GM21619 (cell line): ENCODE data around the gene TEX11.
"Not testable (repeated sequence)": the region's sequence is repeated elsewhere in the genome, so short reads cannot be mapped to it uniquely, and the experiment has no call there.

Experiments used
- ATAC-seq: cut with Tn5 transposase; IDR thresholded peaks from one replicate; pipeline ENCODE4 v1.9.1; 2021; ENCODE audit not compliant: unreplicated experiment

TEX11 gene

DNA sequence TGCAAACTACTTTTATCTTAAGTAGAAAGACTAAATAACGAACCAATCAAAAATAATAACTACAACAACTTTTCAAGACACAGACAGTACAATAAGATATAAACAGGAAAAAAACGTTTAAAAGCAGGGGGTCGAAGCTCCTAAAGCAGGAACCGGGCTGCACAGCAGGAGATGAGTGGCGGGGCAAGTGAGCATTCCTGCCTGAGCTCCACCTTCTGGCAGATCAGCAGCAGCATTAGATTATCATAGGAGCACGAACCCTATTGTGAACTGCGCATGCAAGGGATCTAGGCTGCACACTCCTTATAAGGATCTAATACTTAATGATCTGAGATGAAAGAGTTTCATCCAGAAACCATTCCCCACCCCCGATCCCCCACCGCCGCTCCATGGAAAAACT is 146.2 kb downstream of the TEX11 start:
- no peak for ATAC-seq

DNA sequence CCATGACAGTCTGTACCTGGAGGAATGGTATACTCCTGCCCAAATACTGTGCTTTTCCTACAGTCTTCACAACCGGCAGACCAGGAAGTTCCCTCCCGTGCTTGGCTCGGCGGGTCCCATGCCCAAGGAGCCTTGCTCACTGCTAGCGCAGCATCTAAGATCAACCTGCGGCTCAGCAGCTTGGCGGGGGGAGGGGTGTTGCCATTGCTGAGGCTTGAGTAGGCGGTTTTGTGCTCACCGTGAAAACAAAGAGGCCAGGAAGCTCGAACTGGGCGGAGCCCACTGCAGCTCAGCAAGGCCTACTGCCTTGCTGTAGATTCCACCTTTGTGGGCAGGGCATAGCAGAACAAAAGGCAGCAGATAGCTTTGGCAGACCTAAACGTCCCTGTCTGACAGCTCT is 152.7 kb downstream of the TEX11 start:
- ATAC-seq, result no peak

DNA sequence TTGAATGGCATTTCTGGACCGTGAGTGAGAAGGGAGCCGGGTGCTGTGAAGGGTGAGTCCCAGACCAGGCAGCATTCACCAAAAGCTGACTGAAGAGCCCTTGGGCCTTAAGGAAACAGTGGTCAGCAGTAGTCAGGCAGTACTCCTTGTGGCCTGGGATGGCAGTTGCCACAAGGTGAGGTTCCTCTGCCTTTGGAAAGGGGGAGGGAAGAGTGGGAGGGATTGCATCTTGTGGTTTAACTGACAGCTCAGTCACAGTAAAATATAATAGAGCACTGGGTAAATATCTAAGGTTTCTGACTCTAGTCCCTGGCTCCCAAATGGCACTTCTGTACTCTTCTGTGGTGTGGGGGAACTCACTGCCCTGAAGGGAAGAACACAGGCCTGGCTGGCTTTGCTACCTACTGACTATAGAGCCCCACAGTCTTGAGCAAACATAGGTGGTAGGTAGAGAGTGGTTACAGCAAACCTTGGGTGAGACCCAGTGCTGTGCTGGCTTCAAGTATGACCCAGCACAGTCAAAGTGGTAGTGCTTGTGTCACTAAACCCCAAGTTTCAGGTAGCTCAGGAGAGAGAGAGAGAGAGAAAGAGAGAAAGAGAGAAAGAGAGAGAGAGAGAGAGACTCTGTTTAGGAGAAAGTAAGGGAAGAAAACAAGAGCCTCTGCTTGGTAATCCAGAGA is 154.2 kb downstream of the TEX11 start:
- no peak for ATAC-seq

DNA sequence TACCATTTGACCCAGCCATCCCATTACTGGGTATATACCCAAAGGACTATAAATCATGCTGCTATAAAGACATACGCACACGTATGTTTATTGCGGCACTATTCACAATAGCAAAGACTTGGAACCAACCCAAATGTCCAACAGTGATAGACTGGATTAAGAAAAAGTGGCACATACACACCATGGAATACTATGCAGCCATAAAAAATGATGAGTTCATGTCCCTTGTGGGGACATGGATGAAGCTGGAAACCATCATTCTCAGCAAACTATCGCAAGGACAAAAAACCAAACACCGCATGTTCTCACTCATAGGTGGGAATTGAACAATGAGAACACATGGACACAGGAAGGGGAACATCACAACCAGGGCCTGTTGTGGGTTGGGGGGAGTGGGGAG is 174.7 kb downstream of the TEX11 start:
- ATAC-seq, result not testable (repeated sequence)

DNA sequence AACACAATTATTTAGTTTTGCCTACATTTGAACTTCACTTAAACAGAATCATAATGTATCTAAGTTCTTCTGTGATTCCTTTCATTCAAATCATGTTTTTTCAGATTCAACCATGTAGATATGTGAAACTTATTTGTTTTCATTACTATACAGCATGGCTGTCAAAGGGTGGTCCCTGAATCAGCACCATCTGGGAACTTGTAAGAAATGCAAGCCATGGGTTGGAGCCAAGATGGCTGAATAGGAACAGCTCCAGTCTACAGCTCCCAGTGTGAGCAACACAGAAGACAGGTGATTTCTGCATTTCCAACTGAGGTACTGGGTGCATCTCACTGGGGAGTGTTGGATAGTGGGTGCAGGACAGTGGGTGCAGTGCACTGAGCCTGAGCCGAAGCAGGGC is 180.6 kb downstream of the TEX11 start:
- ATAC-seq, result not testable (repeated sequence)

DNA sequence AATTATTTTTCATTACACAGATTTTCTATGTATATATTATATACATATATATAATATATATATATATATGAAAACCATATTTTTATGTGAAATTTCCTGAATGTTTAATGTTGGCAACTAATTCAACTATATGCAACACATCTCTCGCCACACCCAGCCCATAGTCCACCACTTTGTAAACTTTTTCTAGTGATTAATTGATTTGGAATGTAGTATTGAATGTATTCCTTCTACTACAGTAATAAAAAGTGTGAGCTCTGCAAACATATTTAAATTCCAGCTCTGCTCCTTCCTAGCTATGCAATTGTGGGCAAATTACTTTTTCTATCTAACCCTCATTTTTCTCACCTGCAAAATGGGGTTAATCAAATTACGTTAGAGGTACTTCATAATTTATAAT is 187.8 kb downstream of the TEX11 start:
- ATAC-seq, result no peak

DNA sequence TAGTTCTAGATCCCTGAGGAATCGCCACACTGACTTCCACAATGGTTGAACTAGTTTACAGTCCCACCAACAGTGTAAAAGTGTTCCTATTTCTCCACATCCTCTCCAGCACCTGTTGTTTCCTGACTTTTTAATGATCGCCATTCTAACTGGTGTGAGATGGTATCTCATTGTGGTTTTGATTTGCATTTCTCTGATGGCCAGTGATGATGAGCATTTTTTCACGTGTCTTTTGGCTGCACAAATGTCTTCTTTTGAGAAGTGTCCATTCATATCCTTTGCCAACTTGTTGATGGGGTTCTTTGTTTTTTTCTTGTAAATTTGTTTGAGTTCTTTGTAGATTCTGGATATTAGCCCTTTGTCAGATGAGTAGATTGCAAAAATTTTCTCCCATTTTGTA is 197.2 kb downstream of the TEX11 start:
- ATAC-seq, result not testable (repeated sequence)

DNA sequence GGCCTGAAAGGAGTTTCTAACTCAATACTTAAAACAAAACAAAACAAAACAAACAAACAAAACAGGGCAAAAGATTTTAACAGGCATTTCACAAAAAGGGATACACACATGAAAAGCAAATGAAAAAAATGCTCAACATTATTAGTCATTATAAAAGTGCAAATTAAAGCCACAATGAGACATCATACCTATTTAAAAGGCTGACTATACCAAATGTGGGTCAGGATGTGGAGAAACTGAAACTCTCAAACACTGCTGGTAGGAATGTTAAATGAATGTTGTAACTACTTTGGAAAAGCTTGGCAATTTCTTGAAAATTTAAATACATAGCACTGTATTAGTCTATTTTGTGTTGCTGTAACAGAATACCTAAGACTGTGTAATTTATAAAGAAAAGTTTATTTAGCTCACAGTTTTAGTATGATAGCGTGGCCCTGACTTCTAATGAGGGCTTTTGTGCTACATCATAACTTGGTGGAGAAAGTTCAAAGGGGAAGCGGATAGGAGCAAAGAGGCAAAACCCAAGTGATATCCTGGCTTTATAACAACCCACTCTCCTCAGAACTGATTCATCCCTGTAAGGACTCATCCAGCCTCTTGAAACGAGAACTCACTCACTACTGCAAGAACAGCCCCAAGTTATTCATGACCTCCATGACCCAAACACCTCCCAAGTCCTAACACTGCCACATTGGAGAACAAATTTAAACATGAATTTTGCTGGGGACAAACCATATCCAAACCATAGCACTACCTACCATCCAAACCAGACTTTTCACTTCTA is 214.0 kb downstream of the TEX11 start:
- ATAC-seq, result no peak

DNA sequence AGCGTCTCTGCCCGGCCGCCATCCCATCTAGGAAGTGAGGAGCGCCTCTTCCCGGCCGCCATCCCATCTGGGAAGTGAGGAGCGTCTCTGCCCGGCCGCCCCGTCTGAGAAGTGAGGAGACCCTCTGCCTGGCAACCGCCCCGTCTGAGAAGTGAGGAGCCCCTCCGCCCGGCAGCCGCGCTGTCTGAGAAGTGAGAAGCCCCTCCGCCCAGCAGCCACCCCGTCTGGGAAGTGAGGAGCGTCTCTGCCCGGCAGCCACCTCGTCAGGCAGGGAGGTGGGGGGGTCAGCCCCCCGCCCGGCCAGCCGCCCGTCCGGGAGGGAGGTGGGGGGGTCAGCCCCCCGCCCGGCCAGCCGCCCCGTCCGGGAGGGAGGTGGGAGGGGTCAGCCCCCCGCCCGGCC is 229.1 kb downstream of the TEX11 start:
- not testable (repeated sequence) for ATAC-seq

DNA sequence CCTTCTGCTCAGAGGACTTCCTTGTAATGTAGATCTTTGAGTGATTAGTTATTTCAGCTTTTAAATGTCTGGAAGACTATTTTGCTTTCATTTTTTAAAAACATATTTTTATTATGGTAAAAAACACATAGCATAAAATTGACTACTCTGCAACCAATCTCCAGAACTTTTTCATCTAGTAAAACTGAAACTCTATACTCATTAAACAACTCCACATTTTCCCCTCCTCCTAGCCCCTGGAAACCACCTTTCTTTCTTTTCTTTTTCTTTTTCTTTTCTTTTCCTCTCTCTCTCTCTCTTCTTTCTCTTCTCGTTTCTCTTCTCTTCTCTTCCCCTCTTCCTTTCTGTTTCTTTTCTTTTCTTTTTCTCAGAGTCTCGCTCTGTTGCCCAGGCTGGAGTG is 233.2 kb downstream of the TEX11 start:
- ATAC-seq, result no peak

DNA sequence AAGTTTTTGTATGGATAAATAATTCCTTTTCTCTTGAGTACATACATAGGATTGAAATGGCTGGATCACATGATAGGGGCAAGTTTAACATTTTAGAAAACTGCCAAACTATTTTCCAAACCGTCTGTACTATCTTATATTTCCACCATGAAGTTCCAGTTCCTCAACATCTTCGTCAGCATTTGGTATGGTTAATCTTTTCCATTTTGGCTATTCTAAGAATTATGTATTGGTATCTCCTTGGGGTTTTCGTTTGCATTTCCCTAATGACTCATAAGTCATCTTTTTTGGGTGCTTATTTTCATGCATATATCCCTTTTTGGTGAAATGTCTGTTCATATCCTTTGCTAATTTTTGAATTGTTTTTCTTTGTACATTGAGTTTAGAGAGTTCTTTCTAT is 236.2 kb downstream of the TEX11 start:
- no peak for ATAC-seq

DNA sequence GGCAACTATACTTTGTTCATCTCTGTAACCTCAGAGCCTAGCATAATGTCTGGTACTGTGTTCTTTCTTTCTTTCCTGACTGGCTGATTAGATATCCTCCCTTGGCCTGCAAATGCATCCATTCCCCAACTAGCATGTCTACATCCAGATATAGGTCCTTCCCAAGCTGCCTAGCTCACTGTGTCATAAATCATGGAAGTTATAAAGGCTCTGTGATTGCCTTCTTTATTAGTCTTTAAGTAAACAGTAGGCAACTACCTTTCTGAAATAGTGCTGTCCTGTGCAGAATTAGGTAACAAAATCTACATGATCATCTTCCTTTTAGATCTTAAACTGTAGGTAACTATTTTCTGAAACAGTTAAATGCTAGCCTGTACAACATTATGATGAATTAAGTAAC is 239.4 kb downstream of the TEX11 start:
- no peak for ATAC-seq

DNA sequence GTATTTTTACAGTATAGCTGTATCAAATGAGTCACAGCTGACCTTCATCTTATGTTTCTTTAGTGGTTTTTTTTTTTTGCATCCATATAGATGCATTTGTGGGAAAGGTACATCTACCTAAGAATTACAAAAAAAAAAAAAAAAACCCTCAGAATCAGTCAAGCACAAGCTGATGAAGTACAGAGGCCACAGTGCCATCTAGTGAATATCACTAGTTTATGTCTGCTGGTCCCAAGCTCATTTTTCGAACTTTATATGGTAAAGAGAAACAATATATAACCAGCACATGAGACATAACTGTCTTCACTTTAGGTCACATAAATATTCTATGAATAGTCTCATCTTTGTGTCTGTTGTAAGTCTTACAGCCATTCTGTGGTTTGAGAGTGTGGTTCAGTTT is 243.8 kb downstream of the TEX11 start:
- no peak for ATAC-seq

DNA sequence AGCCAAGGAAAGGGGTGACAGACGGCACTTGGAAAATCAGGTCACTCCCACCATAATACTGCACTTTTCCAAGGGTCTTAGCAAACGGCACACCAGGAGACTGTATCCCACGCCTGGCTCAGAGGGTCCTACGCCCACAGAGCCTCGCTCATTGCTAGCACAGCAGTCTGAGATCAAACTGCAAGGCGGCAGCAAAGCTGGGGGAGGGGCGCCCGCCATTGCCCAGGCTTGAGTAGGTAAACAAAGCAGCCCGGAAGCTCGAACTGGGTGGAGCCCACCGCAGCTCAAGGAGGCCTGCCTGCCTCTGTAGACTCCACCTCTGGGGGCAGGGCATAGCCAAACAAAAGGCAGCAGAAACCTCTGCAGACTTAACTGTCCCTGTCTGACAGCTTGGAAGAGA is 247.4 kb downstream of the TEX11 start:
- not testable (repeated sequence) for ATAC-seq

DNA sequence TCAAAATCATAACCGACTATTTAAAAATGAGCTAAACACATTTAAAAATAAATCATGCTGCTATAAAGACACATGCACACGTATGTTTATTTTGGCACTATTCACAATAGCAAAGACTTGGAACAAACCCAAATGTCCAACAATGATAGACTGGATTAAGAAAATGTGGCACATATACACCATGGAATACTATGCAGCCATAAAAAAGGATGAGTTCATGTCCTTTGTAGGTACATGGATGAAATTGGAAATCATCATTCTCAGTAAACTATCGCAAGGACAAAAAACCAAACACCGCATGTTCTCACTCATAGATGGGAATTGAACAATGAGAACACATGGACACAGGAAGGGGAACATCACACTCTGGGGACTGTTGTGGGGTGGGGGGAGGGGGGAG is 251.0 kb downstream of the TEX11 start:
- ATAC-seq, result not testable (repeated sequence)

DNA sequence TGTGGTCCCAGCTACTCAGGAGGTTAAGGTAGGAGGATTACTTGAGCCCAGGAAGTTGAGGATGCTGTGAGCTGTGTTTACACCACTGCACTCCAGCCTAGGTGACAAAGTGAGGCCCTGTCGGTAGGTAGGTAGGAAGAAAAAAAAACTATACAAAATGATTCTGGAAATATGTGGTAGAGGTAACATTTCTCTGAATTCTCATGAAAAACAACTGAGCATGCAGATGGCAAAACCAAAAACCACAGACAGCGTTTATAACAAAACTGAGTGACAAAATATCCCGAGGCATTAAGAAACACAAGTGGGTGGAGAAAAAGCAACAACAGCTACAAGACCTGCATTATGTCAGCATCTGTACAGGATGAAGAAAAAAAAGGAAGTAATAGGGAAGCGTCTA is 252.2 kb downstream of the TEX11 start:
- ATAC-seq, result no peak

DNA sequence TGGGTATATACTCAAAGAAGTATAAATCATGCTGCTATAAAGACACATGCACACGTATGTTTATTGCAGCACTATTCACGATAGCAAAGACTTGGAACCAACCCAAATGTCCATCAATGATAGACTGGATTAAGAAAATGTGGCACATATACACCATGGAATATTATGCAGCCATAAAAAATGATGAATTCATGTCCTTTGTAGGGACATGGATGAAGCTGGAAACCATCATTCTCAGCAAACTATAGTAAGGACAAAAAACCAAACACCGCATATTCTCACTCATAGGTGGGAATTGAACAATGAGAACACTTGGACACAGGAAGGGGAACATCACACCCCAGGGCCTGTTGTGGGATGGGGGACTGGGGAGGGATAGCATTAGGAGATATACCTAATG is 260.6 kb downstream of the TEX11 start:
- ATAC-seq, result not testable (repeated sequence)

DNA sequence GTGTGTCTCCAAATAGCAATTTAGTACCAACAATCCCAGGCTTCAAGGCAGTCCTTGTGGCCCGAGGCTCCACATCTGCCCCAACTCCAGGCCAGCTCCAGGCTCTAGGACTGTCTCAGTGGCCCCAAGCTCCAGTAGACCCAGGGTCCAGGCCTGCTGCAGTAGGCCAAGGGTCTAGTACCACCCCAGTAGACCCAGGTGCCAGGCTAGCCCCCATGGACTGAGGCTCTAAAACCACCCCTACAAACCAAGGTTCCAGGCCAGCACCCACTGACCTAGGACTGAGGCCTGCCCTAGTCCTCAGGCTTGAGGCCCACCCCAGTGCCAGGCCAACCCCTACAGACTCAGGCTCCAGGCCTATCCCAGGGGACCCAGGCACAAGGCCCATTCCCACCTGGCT is 272.3 kb downstream of the TEX11 start:
- ATAC-seq, result no peak

DNA sequence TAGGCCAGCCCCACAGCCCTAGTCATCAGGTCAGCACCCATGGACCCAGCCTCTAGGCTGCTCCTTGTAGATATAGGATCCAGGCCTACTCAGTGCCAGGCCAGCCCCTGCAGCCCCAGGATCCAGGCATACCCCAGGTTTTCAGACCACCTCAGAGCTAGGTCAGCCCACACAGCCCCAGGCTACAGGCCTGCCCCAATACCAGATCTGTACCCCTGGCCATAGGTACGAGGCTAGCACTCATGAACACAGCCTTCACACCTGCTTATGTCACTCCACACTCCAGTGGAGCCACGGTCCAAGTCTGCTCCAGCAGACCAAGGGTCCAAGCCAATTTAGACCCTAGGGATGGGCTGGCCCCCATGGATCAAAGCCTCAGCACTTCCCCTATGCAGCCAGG is 272.8 kb downstream of the TEX11 start:
- no peak for ATAC-seq

DNA sequence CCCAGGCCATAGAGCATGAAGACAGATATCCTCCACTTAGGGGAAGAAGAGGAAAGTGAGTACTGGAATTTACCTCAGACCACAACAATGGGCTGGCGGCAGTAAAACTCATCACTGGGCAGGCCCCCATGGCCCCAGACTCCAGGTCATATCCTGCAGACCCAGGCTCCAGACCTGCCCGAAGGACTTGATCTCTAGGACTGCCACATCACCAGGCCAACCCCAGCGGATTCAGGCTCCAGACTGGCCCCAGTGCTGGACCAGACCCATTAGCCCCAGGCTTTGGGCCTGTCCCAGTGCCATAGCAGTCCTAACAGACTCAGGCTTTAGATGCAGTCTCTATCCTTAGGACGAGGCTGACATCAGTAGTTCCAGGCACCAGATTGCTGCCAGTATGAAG is 273.3 kb downstream of the TEX11 start:
- no peak for ATAC-seq

DNA sequence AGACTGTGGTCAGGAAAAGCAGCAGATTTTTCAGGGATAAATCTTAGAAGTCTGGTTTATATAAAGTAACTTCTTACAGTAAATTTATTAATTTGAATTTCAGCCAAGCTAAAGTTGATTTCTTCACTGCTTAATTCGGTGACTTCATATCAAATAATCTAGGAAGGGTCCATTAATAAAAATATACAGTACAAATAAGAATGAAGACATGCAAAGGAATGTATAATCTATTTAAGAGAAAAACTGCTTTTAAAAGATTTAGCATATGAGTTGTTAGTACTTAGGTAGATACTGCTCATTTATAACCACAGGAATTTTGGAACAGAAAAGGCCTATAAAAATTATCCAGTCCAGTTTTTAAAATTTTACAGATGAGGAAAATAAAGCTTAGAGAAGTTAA is 286.8 kb downstream of the TEX11 start:
- no peak for ATAC-seq

DNA sequence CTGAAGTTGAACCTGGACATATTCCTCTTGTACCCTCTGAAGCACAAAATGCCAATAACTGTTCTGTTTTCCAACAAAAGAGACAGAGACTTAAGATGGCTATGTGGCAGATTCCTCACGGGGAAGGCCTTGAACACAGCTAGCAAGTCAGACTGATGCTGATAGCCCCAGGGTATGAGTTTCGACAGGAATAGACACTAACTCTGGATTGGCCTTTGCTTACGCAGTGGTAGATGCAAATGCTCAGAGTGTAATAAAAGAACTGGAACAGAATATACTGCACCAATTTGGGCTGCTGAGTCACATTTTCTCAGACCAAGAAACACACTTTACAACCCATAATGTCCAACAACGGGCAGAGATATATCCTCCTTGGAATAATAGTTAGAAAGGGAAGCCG is 290.0 kb downstream of the TEX11 start:
- no peak for ATAC-seq

DNA sequence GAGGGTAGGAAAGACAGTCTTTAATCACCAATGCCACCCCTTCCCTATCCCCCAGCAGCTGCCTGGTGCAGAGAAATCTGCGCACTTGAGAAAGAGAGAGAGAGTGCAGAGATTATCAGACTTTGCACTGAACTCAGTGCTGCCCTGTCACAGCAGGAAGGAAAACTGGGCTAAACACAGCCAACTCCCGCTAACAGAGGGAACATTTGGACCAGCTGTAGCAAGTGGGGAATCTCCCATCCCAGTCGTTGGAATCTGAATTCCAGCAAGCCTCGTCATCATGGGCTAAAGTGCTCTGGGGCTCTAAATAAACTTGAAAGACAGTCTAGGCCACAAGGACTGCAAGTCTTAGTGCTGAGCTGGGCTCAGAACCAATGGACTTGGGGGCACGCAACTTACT is 295.2 kb downstream of the TEX11 start:
- ATAC-seq, result no peak
